ENCODE results near the gene TOGARAM2. TPM values are rescaled to one million over a fixed set of nuclear protein-coding genes. Genes with fewer than 3 reads are reported as not detected.

The TOGARAM2 gene
- total and polyA plus RNA-seq, 10 of the 15 experiments (the other 5 are each of a cell fraction or from before 2014, with no cell fraction given) = 0.01 to 0.06 (median 0.03) TPM; not detected in 7

DNA sequence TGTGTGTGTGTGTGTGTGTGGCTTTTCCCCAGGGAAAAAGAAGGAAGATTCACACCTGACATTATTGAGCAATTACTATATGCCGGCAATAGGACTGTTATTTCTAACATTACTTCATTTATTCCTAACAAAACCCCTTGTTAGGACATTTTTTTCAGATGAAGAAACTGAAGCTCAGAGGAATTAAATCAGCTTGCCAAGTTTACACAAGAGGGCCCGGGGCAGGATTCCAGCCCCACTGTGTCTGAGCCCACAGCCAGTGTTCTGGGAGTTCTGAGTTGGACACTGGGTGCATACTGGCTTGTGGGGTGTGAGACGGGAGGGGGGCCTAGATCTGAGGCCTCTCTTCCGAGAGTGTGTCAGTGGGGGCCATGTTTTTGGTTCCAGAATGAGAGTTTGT lies 9.9 kb downstream of the TOGARAM2 start (continued):
- no peak for TF ChIP-seq BRCA1 (IDR thresholded peaks at IDR 0.05; ENCODE audit: low read depth, low read length)
- TF ChIP-seq, protein P1, sequence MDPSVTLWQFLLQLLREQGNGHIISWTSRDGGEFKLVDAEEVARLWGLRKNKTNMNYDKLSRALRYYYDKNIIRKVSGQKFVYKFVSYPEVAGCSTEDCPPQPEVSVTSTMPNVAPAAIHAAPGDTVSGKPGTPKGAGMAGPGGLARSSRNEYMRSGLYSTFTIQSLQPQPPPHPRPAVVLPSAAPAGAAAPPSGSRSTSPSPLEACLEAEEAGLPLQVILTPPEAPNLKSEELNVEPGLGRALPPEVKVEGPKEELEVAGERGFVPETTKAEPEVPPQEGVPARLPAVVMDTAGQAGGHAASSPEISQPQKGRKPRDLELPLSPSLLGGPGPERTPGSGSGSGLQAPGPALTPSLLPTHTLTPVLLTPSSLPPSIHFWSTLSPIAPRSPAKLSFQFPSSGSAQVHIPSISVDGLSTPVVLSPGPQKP (IDR thresholded peaks at IDR 0.05; ENCODE audit: low read depth, low read length) = no peak
- no peak for TF ChIP-seq CBX5 (IDR thresholded peaks at IDR 0.05; ENCODE audit: low read depth)
- TF ChIP-seq ZZZ3 (IDR thresholded peaks at IDR 0.05; ENCODE audit: control insufficient read depth, insufficient read length, low read depth) = no peak
- no peak for TF ChIP-seq NR2C2 (IDR thresholded peaks at IDR 0.05; ENCODE audit: borderline replicate concordance, control insufficient read depth, insufficient read length, low read depth)
- TF ChIP-seq NFYB (IDR thresholded peaks at IDR 0.05; ENCODE audit: insufficient read depth, low read depth, low read length) = no peak
- TF ChIP-seq, protein P2, sequence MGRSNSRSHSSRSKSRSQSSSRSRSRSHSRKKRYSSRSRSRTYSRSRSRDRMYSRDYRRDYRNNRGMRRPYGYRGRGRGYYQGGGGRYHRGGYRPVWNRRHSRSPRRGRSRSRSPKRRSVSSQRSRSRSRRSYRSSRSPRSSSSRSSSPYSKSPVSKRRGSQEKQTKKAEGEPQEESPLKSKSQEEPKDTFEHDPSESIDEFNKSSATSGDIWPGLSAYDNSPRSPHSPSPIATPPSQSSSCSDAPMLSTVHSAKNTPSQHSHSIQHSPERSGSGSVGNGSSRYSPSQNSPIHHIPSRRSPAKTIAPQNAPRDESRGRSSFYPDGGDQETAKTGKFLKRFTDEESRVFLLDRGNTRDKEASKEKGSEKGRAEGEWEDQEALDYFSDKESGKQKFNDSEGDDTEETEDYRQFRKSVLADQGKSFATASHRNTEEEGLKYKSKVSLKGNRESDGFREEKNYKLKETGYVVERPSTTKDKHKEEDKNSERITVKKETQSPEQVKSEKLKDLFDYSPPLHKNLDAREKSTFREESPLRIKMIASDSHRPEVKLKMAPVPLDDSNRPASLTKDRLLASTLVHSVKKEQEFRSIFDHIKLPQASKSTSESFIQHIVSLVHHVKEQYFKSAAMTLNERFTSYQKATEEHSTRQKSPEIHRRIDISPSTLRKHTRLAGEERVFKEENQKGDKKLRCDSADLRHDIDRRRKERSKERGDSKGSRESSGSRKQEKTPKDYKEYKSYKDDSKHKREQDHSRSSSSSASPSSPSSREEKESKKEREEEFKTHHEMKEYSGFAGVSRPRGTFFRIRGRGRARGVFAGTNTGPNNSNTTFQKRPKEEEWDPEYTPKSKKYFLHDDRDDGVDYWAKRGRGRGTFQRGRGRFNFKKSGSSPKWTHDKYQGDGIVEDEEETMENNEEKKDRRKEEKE (IDR thresholded peaks at IDR 0.05) = no peak
- no peak for TF ChIP-seq RBBP5 (conservative IDR thresholded peaks at IDR 0.05)
- TF ChIP-seq, protein P3, sequence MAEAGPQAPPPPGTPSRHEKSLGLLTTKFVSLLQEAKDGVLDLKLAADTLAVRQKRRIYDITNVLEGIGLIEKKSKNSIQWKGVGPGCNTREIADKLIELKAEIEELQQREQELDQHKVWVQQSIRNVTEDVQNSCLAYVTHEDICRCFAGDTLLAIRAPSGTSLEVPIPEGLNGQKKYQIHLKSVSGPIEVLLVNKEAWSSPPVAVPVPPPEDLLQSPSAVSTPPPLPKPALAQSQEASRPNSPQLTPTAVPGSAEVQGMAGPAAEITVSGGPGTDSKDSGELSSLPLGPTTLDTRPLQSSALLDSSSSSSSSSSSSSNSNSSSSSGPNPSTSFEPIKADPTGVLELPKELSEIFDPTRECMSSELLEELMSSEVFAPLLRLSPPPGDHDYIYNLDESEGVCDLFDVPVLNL (IDR thresholded peaks at IDR 0.05; ENCODE audit: low read depth, low read length) = no peak
